Activated CD8-positive, alpha-beta memory T cell treated with anti-CD3 and anti-CD28 coated beads, Interleukin-2, amount 50 U/mL, for 24 hours (primary cell): Measurements from ENCODE around the gene LOXL4.
"Not testable (repeated sequence)": the region's sequence is repeated elsewhere in the genome, so short reads cannot be mapped to it uniquely, and the experiment has no call there.

Experiments used
- DNase-seq: peaks from one replicate; pipeline ENCODE4 v3.0.0-alpha.2; 2020; ENCODE audit errors: extremely low read depth

Gene LOXL4

DNA sequence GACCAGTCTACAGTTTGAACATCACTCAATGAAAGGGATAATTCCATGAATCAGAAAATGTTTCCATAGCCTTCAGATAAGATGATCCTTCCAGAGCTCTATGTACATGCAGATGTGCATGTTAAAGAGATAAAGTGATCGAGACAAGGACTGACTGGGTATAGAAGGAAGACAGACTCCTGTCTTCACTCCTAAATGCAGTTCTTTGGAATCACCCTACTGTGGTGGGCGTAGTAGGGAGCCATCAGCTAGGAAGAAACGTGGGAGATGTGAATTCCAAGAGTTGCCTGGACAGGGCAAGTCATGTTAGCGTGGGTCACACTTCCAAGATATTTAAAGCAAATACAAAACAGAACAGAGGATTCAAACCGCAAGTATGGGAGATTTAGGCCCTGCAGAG is 23.9 kb downstream of the LOXL4 start:
- DNase-seq: no peak

DNA sequence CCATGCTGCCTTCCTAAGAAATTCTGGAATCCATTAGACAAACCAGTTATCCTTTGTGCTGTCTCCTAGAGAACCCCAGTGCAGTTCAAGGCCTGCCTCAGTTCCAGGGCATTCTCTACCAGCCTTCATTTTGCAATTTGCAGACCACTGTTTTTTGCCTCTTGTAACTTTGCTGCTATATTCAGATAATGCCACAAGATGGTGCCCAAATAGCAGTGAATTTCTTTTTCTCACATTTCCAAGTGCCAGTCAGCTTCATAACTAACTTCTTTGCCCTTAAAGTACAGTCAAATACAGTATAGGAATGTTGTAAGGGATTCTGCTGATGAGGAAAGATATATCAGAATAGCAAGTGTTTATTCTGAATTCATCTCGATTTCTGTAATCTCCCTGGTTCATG is 25.2 kb downstream of the LOXL4 start:
- no peak for DNase-seq

DNA sequence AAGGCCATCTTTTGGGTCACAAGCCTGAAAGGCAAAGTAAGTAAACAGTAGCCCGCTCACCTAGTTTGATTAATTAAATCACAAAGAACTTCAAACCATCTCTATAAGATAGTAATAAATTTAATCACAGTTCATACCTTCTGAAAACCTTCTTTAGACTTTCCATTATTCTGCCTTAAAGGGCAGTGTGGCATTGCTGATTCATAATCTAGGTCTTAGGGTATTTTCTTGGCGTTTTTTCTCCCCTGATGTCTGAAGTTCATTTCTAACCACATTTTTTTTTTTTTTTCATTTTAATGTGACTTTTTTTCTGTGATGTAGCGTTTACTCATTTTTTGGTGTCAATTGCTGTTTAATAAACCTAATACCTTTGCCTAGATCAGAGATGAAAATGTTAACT is 27.5 kb downstream of the LOXL4 start:
- DNase-seq: no peak

GRCh38 chr10:98238391-98238790 is 29.6 kb downstream of the LOXL4 start:
- DNase-seq: no peak

- DNase-seq: no peak
Observed at GRCh38 chr10:98236862-98237261, 31.1 kb downstream of the LOXL4 start.

DNA sequence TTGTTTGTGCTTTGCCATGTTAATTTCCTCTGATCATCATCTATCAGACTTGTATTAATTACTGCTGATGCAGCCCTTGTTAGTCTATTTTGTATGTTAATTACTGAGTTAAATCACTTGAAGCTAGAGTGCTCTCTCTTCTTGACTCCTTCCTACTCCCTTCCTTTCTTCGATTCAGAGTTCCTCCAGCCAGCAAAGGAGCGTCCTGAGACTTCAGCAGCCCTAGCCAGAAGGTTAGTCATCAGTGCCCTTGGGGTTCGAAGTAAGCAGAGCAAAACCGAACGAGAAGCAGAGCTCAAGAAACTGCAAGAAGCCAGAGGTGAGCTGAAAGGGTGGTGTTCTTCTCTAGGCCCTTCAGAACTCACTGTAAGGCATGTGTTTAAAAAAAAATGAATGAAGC is 32.1 kb downstream of the LOXL4 start:
- no peak for DNase-seq

DNA sequence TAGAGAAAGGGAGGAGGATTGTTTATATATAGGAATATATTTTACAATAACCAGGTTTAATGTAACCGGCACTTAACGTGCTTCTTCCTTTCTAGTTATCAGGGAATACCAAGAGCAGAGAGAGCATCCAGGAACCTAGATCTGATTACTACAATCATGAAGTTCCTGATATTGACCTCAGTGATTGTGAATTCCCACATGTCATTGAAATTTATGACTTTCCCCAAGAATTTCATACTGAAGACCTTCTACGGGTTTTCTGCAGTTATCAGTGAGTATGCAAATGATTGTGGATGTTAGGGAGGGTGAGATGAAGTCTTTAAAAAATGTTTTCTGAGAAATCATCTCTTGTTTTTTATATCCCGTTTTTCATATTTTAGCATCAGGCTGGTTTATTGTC is 36.6 kb downstream of the LOXL4 start:
- DNase-seq: no peak

GRCh38 chr10:98228266-98228665 is 39.7 kb downstream of the LOXL4 start:
- DNase-seq: not testable (repeated sequence)

DNA sequence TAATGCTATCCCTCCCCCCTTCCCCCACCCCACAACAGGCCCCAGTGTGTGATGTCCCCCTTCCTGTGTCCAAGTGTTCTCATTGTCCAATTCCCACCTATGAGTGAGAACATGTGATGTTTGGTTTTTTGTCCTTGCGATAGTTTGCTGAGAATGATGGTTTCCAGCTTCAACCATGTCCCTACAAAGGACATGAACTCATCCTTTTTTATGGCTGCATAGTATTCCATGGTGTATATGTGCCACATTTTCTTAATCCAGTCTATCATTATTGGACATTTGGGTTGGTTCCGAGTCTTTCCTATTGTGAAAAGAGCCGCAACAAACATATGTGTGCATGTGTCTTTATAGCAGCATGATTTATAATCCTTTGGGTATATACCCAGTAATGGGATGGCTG is 40.3 kb downstream of the LOXL4 start:
- DNase-seq: not testable (repeated sequence)

GRCh38 chr10:98226508-98227144 is 41.4 kb downstream of the LOXL4 start:
- no peak for DNase-seq

- DNase-seq: no peak
Observed at GRCh38 chr10:98224996-98225395, 43.0 kb downstream of the LOXL4 start.

- no peak for DNase-seq
Observed at GRCh38 chr10:98224509-98224908, 43.5 kb downstream of the LOXL4 start.

DNA sequence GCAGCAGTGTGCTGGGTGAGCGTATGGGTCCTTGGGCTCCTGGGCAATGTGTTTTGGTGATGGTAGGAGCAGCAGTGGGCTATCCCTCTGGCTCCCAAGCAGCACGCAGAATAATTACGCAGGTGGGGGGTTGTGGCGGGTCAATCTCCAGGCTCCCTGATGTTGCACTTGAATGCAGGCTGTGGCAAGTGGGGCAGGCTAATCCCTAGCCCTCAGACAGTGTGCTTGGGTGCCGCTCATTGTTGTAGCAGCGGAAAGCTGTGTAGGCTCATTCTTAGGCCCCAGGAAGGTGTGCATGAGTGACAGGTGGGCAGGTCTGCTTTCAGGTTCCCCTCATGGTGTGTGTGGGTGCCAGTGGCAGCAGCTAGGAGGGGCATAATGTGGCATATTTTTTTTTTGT is 44.1 kb downstream of the LOXL4 start:
- no peak for DNase-seq

DNA sequence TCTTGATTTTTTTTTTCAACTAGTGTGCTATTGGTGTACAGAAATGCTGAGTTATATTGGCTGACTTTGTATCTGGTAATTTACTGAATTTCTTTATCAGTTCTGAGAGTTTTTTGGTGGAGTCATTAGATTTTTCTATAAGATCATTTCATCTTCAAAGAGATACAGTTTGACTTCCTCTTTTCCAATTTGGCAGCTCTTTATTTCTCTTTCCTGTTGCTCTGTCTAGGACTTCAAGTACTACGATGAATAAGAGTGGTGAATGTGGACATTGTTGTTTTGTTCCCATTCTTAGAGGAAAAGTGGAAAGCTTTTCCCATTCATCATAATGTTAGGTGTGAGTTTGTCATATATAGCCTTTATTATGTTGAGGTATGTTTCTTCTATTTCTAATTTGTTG is 50.2 kb downstream of the LOXL4 start:
- no peak for DNase-seq

DNA sequence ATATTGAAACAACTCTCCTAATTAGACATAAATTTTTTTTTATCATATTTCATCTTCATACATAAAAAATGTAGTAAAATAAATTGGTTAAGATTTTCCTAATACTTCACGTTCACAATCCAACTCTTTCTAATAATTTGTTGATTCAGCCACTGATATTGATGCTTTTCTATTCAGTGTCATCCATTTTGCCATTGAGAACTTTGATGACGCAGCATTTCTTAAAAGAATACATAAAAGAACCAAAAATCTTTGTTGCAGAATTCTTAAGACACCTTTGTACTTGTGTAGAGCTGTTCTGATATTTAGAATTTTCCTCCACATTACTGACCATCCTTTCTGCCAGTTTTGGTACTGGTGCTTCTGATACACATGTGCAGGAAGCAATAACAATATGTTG is 52.6 kb downstream of the LOXL4 start:
- no peak for DNase-seq

DNA sequence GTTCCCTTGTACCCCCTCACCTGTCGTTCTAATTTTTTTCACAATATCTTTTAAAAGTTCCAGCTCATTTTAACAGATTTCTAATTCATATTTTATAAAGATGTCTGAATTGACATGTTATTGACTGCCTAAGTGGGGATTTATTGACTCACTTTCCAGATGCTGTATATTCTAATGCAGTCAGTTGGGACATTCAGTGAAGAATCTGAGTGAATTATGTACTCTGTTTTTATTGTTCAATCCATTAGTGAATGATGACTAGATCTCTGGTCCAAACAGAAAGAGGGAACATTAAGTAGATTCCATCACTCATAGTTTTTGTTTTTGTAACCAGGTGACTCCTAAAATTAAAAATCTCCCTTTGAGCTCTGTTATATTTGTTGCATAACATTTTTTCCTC is 54.3 kb downstream of the LOXL4 start:
- DNase-seq: no peak

DNA sequence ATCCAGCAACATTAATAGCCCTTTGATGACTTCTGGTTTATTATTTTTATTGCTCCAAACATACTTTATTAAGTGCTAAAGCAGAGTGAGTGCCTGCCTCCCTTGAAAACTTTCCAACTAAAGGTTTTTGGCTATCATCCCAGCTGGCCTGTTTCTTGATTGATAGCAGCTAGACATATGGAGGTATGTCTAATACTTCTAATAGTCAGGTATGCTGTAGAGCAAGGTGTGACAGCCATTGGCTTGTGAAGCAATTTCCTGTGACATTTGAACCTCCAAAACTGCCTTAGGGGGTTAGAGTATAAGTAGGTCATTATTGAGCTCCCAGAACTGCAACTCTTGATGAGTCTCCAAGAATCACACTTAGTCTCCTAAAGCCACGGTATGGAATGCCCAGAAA is 55.8 kb downstream of the LOXL4 start:
- DNase-seq: no peak

GRCh38 chr10:98209441-98209840 is 58.6 kb downstream of the LOXL4 start:
- DNase-seq: no peak

- no peak for DNase-seq
Observed at GRCh38 chr10:98208925-98209324, 59.1 kb downstream of the LOXL4 start.

GRCh38 chr10:98205351-98205750 is 62.6 kb downstream of the LOXL4 start:
- DNase-seq: no peak

DNA sequence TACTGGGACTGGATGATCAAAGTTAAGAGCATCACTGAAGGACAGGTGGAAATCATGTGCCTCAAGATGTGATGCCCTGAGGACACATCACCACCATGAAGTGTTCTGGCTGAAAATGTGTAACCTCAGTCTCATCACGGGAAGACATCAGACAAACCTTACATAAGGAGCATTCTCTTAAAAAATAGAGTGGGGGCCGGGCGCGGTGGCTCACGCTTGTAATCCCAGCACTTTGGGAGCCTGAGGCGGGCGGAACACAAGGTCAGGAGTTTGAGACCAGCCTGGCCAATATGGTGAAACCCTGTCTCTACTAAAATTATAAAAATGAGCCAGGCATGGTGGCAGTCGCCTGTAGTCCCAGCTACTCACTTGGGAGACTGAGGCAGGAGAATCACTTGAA is 65.6 kb downstream of the LOXL4 start:
- no peak for DNase-seq

DNA sequence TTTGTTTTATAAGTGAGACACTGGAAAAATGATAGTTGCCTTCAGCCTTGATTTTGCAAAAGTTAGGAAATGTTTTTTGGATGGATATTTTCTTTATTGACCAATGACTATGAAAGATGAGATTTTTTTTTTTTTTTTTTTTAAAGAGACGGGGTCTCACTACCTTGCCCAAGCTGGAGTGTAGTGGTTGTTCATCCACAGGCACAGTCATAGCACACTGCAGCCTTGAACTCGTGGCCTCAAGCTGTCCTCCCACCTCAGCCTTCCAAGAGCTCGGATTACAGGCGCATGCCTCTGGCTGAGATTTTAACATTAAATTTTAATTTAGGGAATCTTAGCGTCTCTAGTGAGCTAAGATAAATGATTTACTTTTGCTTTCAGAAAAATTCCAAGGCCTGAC is 66.2 kb downstream of the LOXL4 start:
- DNase-seq: no peak
